Renal cortical epithelial cell (primary cell): ENCODE data around the gene MYH10. TPM values are rescaled to one million over a fixed set of nuclear protein-coding genes. Genes with fewer than 3 reads are reported as not detected.

Source experiments
- DNase-seq: peaks from one replicate; pipeline ENCODE4 v3.0.0-alpha.2; 2011; ENCODE audit warnings: low read depth
- total RNA-seq: library from RNA; depleted of rRNA; stranded (reverse); fragments of >200 nt; gene quantifications from 2 replicates; pipeline ENCODE4 v1.2.3, GENCODE V29; 2014

Gene MYH10
- total RNA-seq, 1 donor from 2014 or later = 149 TPM

- DNase-seq = no peak
Measured at GRCh38 chr17:8649157-8650118, 18.9 kb upstream of the MYH10 start.

GRCh38 chr17:8647956-8648355 lies 17.4 kb upstream of the MYH10 start:
- DNase-seq = no peak

DNA sequence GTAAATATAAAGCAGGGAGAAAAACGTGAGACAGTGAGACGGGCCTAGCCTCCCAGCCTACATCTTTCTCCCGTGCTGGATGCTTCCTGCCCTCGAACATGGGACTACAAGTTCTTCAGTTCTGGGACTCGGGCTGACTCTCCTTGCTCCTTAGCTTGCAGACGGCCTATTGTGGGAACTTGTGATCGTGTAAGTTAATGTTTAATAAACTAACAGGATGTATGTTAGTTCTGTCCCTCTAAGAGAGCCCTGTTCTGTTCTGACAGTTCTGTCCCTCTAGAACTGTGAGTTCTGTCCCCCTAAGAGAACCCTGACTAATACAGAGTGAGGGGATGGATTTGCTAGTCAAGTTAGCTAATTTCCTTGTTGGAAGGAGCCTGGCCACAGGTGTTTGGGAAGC lies 16.7 kb upstream of the MYH10 start:
- peak; percentile 43 for DNase-seq

GRCh38 chr17:8644507-8644902 lies 14.0 kb upstream of the MYH10 start:
- no peak for DNase-seq

GRCh38 chr17:8643855-8644506 lies 13.5 kb upstream of the MYH10 start:
- DNase-seq = no peak

DNA sequence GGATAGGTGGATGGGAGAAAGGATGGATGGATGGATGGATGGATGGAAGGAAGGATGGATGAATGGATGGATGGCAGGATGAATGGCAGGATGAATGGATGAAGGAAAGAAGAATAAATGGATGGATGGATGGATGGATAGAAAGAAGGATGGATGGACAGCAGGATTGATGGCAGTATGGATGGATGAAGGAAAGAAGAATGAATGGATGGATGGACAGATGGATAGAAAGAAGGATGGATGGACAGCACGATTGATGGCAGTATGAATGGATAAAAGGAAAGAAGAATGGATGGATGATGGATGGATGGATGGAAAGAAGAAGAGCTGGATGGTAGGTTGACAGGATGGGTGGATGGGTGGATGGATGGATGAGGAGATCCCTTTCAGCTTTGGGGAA lies 9.2 kb upstream of the MYH10 start:
- DNase-seq = no peak

GRCh38 chr17:8632061-8632460 lies 1.5 kb upstream of the MYH10 start:
- peak; percentile 9 for DNase-seq

DNA sequence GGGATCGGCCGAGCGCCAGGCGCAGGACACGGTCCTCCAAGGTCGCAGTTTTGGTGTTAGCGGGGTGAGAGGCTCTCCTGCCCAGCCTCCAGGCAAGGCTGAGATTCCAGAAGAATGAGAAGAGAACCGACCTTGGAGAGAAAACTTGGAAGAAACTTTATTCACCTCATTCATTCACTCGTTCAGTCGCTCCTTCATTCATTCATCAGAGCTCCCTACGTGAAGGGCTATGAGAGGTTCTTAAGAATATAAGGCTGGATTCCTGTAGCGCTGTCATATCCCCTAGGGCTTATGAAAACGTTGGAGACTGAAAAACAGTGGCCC lies 991 bp upstream of the MYH10 start:
- DNase-seq = peak; percentile 29

DNA sequence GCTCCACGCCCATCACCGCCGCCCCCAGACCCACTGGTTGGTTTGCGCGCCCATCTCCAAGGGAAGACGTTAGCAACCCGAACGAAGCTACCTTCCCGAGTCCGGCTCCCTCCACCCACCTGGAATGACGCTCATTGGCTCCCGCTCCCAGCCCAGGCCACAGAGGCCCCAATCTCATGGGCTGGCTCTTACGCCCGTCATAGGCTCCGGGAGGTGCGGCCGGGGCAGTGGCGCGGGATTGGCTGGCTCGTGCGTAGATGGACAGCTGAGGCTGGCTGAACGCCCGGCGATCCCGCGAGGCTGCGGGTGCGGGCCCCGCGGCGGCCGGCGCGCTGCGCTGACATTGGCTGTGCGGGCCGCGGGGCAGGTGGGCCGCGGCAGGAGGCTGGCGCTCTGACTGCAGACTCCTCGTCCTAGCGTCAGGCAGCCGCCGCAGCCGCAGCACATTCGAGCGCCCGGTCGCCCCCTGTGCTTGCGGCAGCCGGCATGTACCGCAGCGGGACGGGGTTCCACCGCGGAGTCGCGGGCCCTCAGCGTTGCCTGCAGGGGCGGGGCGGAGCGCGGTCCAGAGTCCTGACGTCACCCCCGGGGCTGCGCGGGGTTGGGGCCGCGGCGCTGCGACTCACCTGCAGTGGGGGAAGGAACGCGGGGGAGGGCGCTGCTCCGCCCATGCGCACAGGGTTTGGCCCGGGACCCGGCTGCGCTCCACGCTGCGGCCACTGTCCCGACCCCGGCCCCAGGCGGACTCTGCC lies 453 bp upstream of the MYH10 start:
- DNase-seq = peak; percentile 96

GRCh38 chr17:8629371-8630226 lies 926 bp downstream of the MYH10 start:
- DNase-seq = peak; percentile 9

DNA sequence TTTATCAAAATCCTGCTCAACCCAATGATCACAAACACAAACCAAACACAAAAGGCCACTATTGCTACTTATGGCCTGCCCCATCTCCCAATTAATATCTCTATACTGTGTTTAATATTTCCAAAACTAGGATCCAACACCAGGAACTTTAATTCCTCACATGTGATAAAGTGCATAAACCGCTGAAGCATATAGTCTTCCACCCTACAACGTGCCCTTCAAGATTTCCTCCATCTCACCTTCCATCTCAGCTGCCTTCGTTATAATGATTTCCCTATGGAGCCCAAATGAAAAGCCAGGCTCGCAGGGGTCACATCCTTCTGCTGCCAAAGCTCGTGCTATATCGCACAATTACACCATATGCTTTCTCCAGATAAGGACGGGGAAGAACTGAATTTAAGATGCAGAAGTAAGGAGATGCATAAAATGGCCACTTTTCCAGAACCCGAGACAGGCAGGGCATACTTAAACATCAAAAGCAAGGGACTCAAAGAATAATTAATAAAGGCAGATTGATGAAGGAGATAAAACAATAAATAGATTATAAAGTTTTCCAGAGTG lies 1.8 kb downstream of the MYH10 start:
- no peak for DNase-seq

DNA sequence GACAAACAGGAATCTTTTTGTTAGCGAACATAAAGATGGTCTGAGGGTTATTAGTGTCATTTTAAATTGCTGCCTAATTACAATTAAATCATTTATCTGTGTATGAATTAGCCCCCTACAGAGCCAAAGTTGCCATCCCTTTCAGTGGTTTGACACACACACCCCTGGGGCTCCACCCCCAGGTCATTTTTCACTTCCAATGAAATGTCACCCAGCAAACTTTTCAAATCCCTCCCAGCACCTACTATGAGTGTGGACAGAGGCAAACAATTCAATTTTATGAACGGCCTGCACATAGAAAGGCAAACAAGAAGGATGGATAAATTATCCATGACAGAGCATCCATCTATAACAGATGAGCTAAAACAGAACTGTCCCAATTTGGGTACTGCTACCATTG lies 2.4 kb downstream of the MYH10 start:
- DNase-seq = no peak

DNA sequence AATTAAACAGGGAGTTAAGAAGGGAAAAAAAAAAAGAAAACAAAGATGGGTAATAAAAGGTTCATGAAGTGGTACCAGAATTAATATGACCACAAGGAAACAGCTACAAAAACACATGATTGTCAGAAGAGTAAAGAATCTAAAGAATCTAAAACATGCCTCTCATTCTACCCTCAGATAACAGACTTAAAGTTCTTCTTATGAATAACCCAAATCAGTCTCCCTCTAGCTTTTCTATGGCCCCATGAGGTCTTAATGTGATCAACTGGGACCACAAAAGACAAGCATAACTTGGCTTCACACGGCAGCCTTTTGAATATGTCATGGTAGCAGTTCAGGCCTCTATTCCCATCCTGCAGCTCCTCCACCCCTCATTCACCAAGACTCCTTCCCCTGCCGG lies 6.9 kb downstream of the MYH10 start:
- peak; percentile 41 for DNase-seq

GRCh38 chr17:8622191-8622590 lies 8.3 kb downstream of the MYH10 start:
- no peak for DNase-seq

- DNase-seq = peak; percentile 73
Measured at GRCh38 chr17:8621585-8621984, 8.9 kb downstream of the MYH10 start.

- no peak for DNase-seq
Measured at GRCh38 chr17:8619294-8619693, 11.2 kb downstream of the MYH10 start.

- DNase-seq = no peak
Measured at GRCh38 chr17:8618825-8619224, 11.7 kb downstream of the MYH10 start.

- no peak for DNase-seq
Measured at GRCh38 chr17:8614988-8615387, 15.5 kb downstream of the MYH10 start.

GRCh38 chr17:8611619-8612298 lies 18.8 kb downstream of the MYH10 start:
- DNase-seq = no peak

DNA sequence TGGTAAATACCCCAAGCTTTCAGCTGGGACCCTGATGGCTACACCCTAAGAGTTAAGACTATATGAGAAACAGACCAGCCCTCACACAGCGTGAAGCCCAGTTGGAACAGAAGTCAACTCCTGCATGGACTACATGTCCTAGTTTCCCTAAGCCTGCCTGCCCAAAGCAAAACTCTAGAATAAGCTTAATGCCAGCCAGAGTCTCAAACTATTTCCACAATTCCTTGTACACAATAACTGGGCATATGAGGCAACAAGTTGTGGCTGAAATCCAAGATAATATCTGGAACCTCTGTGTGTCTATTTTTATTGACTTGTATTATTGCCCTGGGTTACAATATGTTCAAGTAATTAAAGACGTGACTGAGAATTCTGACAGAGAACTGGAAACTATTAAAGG lies 19.4 kb downstream of the MYH10 start:
- DNase-seq = no peak

DNA sequence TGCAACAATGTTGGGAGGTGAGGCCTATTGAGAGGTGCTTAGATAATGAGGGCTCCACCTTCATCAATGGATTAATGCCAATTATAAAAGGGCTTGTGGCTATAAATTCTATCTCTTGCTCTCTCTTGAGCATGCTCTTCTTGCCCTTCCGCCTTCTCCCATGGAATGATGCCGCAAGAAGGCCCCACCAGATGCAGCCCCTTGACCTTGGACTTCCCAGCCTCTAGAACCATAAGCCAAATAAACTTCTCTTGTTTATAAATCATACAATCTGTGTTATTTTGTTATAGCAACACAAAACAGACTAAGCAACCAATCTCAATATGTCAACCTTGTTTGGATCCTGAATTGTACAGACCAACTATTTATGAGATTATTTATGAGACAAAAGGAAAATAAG lies 20.0 kb downstream of the MYH10 start:
- no peak for DNase-seq
